Measurements from ENCODE around the gene MTMR12.

MTMR12 gene

DNA sequence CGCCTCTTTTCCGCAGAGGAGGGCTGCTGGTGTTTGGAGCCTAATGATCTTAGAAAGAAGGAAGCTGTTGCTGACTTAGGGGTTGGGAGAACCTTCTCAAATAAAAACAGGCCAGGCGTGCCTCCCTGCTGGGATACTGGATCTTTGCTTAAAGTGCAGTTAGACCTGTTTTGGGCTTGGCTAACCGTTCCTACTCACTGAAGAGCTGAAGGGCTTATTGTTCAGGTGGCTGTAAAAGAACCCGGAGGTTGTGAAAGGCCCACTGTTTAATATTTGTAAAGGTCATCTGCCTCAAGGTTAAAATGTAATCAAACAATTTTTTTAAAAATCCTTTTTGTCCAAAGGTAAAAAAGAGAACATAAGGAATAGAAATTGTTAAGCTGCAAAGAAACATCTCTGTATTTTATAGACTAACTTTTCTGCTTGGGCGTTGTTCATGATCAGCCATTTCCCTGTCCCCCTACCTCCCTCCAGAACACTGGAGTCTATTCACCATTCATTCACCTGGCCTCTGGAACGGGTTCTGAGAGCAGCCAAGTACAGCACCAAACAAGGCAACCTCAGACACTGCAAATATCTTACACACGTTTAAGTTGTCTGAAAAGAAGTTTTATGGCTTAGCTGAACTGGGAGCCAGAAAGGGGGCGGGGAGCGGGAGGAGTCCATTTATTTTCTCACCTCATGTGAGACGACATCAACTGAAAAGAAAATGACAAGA, 18.6 kb upstream of the MTMR12 start:
- Histone ChIP-seq H2BK120ac (ENCODE audit: insufficient read depth, low read length, poor library complexity) (no peak overlapping the region), H3K23ac (ENCODE audit: low read length) (no peak overlapping the region), H4K12ac (ENCODE audit: low read depth, low read length) (no peak overlapping the region), H2BK5ac (ENCODE audit: low read depth, low read length, poor library complexity) (no peak overlapping the region), H4K91ac (ENCODE audit: low read depth, low read length) (no peak overlapping the region), H3K4me3 (ENCODE audit: low read depth, low read length) (no peak overlapping the region), H3K4ac (ENCODE audit: low read depth, low read length) (no peak overlapping the region), H3K9ac (ENCODE audit: low read length) (no peak overlapping the region), H3K27ac (ENCODE audit: low read depth, low read length) (no peak overlapping the region), H3K79me2 (ENCODE audit: control insufficient read depth, insufficient read depth, low read length, poor library complexity) (no peaks in the 10 kb centered on the region), H4K8ac (ENCODE audit: low read depth, low read length) (no peak overlapping the region), H3K9me3 (ENCODE audit: insufficient read depth, low read depth, low read length) (no peaks in the 10 kb centered on the region), H3K79me1 (ENCODE audit: low read length) (no peaks in the 10 kb centered on the region), H3K36me3 (ENCODE audit: control insufficient read depth in 1 of 2, insufficient read depth in 2 of 2, low read length in 2 of 2) (no peaks in the 10 kb centered on the region), H2BK12ac (ENCODE audit: low read length) (no peak overlapping the region), H3K18ac (ENCODE audit: low read length) (no peak overlapping the region), H3K4me2 (ENCODE audit: low read length) (no peak overlapping the region), H2AFZ (ENCODE audit: insufficient read depth, low read length, poor library complexity) (no peak overlapping the region), H2AK5ac (ENCODE audit: low read length) (no peak overlapping the region), H3K14ac (ENCODE audit: low read length) (no peak overlapping the region), H3K4me1 (ENCODE audit: control insufficient read depth in 1 of 2, insufficient read depth in 2 of 2, low read length in 2 of 2) (peaks cover 0 to 3% of the 10 kb centered on the region in 2 experiments), H3K27me3 (ENCODE audit: insufficient read depth, low read length) (no peaks in the 10 kb centered on the region)
- WGBS (ENCODE audit: extremely low coverage, insufficient coverage, insufficient read length): no CpG with 5 or more reads among the region's 11 CpGs
- no peak for DNase-seq

DNA sequence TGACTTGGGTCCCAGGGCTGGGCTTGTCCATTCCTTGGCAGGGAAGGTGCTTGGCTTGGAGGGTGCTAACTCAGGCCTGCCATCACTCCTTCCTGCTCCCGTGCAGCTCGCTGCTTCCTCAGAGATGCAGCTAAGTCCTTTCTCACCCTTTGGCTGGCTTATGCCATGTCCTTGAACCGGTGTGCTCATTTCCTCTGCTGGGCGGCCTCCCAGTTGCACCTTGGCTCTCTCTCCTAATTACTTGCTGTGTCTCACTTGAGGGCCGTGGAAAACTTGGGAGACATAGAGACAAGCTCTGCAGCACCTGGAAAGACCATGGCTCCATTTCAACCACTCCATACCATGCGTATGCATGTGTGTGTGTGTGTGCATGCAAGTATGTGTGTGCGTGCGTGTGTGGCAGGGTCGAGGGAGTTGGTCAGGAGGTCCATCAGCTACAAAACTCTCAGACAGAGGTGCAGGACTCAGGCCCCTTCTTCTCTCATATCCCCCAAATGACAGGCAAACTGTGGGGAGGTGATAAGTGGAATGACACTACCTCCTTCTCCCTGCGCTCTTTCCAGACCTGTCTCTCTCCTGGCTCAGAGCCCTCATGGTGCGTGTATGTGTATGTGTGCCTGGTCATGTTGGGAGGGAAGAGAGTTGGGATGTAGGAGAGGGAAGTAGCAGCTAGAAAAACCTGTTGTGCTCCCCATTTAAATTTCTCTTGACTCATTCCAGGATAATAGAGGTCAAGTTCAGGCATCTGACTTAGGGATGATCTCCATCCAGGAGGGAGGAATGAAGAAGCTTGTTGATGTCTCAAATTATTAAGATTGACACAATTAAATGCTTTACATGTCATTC, 17.6 kb upstream of the MTMR12 start:
- no peak overlapping the region for H3K23ac ChIP-seq (ENCODE audit: low read length)
- no peak overlapping the region for H2AFZ ChIP-seq (ENCODE audit: insufficient read depth, low read length, poor library complexity)
- H3K36me3 ChIP-seq (ENCODE audit: control insufficient read depth in 1 of 2, insufficient read depth in 2 of 2, low read length in 2 of 2): no peaks in the 10 kb centered on the region
- H4K12ac ChIP-seq (ENCODE audit: low read depth, low read length): no peak overlapping the region
- no peak overlapping the region for H3K14ac ChIP-seq (ENCODE audit: low read length)
- no peaks in the 10 kb centered on the region for H3K27me3 ChIP-seq (ENCODE audit: insufficient read depth, low read length)
- H3K4me1 ChIP-seq (ENCODE audit: control insufficient read depth in 1 of 2, insufficient read depth in 2 of 2, low read length in 2 of 2): peaks cover 0 to 3% of the 10 kb centered on the region in 2 experiments
- H2BK12ac ChIP-seq (ENCODE audit: low read length): no peak overlapping the region
- H3K27ac ChIP-seq (ENCODE audit: low read depth, low read length): no peak overlapping the region
- no peak overlapping the region for H3K4ac ChIP-seq (ENCODE audit: low read depth, low read length)
- H2BK120ac ChIP-seq (ENCODE audit: insufficient read depth, low read length, poor library complexity): no peak overlapping the region
- H4K91ac ChIP-seq (ENCODE audit: low read depth, low read length): no peak overlapping the region
- no peak overlapping the region for H3K4me2 ChIP-seq (ENCODE audit: low read length)
- no peaks in the 10 kb centered on the region for H3K79me1 ChIP-seq (ENCODE audit: low read length)
- H3K9me3 ChIP-seq (ENCODE audit: insufficient read depth, low read depth, low read length): no peaks in the 10 kb centered on the region
- H2AK5ac ChIP-seq (ENCODE audit: low read length): no peak overlapping the region
- H3K79me2 ChIP-seq (ENCODE audit: control insufficient read depth, insufficient read depth, low read length, poor library complexity): no peaks in the 10 kb centered on the region
- no peak overlapping the region for H4K8ac ChIP-seq (ENCODE audit: low read depth, low read length)
- no peak for DNase-seq
- no peak overlapping the region for H3K4me3 ChIP-seq (ENCODE audit: low read depth, low read length)
- H3K9ac ChIP-seq (ENCODE audit: low read length): no peak overlapping the region
- H3K18ac ChIP-seq (ENCODE audit: low read length): no peak overlapping the region
- WGBS (ENCODE audit: extremely low coverage, insufficient coverage, insufficient read length): no CpG with 5 or more reads among the region's 11 CpGs
- H2BK5ac ChIP-seq (ENCODE audit: low read depth, low read length, poor library complexity): no peak overlapping the region

GRCh38 chr5:32329395-32329834, 16.7 kb upstream of the MTMR12 start:
- Histone ChIP-seq H3K79me1 (ENCODE audit: low read length) (no peaks in the 10 kb centered on the region), H3K4me2 (ENCODE audit: low read length) (no peak overlapping the region), H3K4me3 (ENCODE audit: low read depth, low read length) (no peak overlapping the region), H3K27ac (ENCODE audit: low read depth, low read length) (no peak overlapping the region), H3K79me2 (ENCODE audit: control insufficient read depth, insufficient read depth, low read length, poor library complexity) (no peaks in the 10 kb centered on the region), H4K12ac (ENCODE audit: low read depth, low read length) (no peak overlapping the region), H3K4me1 (ENCODE audit: control insufficient read depth in 1 of 2, insufficient read depth in 2 of 2, low read length in 2 of 2) (peaks cover 0 to 3% of the 10 kb centered on the region in 2 experiments), H2BK120ac (ENCODE audit: insufficient read depth, low read length, poor library complexity) (no peak overlapping the region), H4K91ac (ENCODE audit: low read depth, low read length) (no peak overlapping the region), H3K14ac (ENCODE audit: low read length) (no peak overlapping the region), H3K18ac (ENCODE audit: low read length) (no peak overlapping the region), H4K8ac (ENCODE audit: low read depth, low read length) (no peak overlapping the region), H3K4ac (ENCODE audit: low read depth, low read length) (no peak overlapping the region), H3K36me3 (ENCODE audit: control insufficient read depth in 1 of 2, insufficient read depth in 2 of 2, low read length in 2 of 2) (no peaks in the 10 kb centered on the region), H2AFZ (ENCODE audit: insufficient read depth, low read length, poor library complexity) (no peak overlapping the region), H3K23ac (ENCODE audit: low read length) (no peak overlapping the region), H2BK12ac (ENCODE audit: low read length) (no peak overlapping the region), H2AK5ac (ENCODE audit: low read length) (no peak overlapping the region), H3K27me3 (ENCODE audit: insufficient read depth, low read length) (no peaks in the 10 kb centered on the region), H2BK5ac (ENCODE audit: low read depth, low read length, poor library complexity) (no peak overlapping the region), H3K9me3 (ENCODE audit: insufficient read depth, low read depth, low read length) (no peaks in the 10 kb centered on the region), H3K9ac (ENCODE audit: low read length) (no peak overlapping the region)
- no CpG with 5 or more reads among the region's 10 CpGs for WGBS (ENCODE audit: extremely low coverage, insufficient coverage, insufficient read length)
- DNase-seq: peak; percentile 63 to 83

DNA sequence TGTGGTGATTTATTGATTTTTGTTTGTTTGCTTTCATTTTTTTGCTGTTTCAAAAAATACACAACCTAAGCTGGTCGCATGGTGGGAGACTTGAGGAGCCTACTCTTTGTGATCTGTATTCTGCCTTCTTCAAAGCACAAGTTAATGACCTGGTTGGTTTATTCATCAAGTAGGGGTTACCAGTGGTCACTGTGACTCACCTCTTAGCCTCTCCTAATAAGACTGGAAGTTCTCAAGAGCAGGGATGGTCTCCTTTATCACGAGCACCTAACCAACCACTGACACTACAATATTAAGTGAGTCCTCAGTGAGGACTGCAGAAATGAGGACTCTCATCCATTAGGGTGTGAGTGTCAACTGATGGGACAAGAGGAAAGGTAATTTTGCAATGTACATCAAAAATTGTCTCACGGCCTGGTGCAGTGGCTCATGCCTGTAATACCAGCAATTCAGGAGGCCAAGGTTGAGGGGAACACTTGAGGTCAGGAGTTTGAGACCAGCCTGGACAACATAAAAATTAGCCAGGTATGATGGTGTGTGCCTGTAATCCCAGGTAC, 13.6 kb upstream of the MTMR12 start:
- Histone ChIP-seq H3K4ac (ENCODE audit: low read depth, low read length) (no peak overlapping the region), H3K18ac (ENCODE audit: low read length) (no peak overlapping the region), H4K8ac (ENCODE audit: low read depth, low read length) (no peak overlapping the region), H2AK5ac (ENCODE audit: low read length) (no peak overlapping the region), H3K9ac (ENCODE audit: low read length) (no peak overlapping the region), H4K12ac (ENCODE audit: low read depth, low read length) (no peak overlapping the region), H3K27ac (ENCODE audit: low read depth, low read length) (no peak overlapping the region), H2BK120ac (ENCODE audit: insufficient read depth, low read length, poor library complexity) (no peak overlapping the region), H2AFZ (ENCODE audit: insufficient read depth, low read length, poor library complexity) (no peak overlapping the region), H3K14ac (ENCODE audit: low read length) (no peak overlapping the region), H4K91ac (ENCODE audit: low read depth, low read length) (no peak overlapping the region), H3K4me1 (ENCODE audit: control insufficient read depth in 1 of 2, insufficient read depth in 2 of 2, low read length in 2 of 2) (peaks cover 0 to 3% of the 10 kb centered on the region in 2 experiments), H3K4me3 (ENCODE audit: low read depth, low read length) (no peak overlapping the region), H2BK12ac (ENCODE audit: low read length) (no peak overlapping the region), H3K4me2 (ENCODE audit: low read length) (no peak overlapping the region), H3K36me3 (ENCODE audit: control insufficient read depth in 1 of 2, insufficient read depth in 2 of 2, low read length in 2 of 2) (no peaks in the 10 kb centered on the region), H3K27me3 (ENCODE audit: insufficient read depth, low read length) (no peaks in the 10 kb centered on the region), H3K23ac (ENCODE audit: low read length) (no peak overlapping the region), H2BK5ac (ENCODE audit: low read depth, low read length, poor library complexity) (no peak overlapping the region), H3K79me1 (ENCODE audit: low read length) (no peaks in the 10 kb centered on the region), H3K9me3 (ENCODE audit: insufficient read depth, low read depth, low read length) (peaks cover 5% of the 10 kb centered on the region), H3K79me2 (ENCODE audit: control insufficient read depth, insufficient read depth, low read length, poor library complexity) (no peaks in the 10 kb centered on the region)
- DNase-seq: no peak
- no CpG with 5 or more reads among the region's 3 CpGs for whole genome bisulfite sequencing (ENCODE audit: extremely low coverage, insufficient coverage, insufficient read length)

All from trophoblast cell (in vitro differentiated cells and primary cell).